Hepatocyte (in vitro differentiated cells): ENCODE results near the gene PPP1R17. TPM values are rescaled to one million over a fixed set of nuclear protein-coding genes. Genes with fewer than 3 reads are reported as not detected.

Source experiments
- DNase-seq: peaks from one replicate; pipeline ENCODE4 v3.0.0-alpha.2; 2016; ENCODE audit warnings: low spot score
- H2AFZ ChIP-seq: fragments of 200-600 bp; sonication (generic); 2 replicates; pipeline ENCODE4 v1.6.0; 2016; ENCODE audit warnings: antibody characterized with exemption, mild to moderate bottlenecking
- H3K27ac ChIP-seq: fragments of 200-600 bp; sonication (generic); 2 replicates; pipeline ENCODE4 v1.5.1; 2016; ENCODE audit warnings: mild to moderate bottlenecking
- H3K27me3 ChIP-seq: fragments of 200-600 bp; sonication (generic); 2 replicates; pipeline ENCODE4 v1.6.1; 2016
- H3K36me3 ChIP-seq: fragments of 200-600 bp; sonication (generic); replicated peaks from 2 replicates; pipeline ENCODE4 v1.5.1; 2016; ENCODE audit warnings: low read depth; ENCODE audit not compliant: insufficient read depth
- H3K4me1 ChIP-seq: fragments of 200-600 bp; sonication (generic); 2 replicates; pipeline ENCODE4 v1.5.1; 2016; ENCODE audit warnings: mild to moderate bottlenecking, moderate library complexity; ENCODE audit not compliant: insufficient read depth
- H3K4me2 ChIP-seq: fragments of 200-600 bp; sonication (generic); 2 replicates; pipeline ENCODE4 v1.6.0; 2016
- H3K4me3 ChIP-seq: fragments of 200-600 bp; sonication (generic); 2 replicates; pipeline ENCODE4 v1.5.1; 2016; ENCODE audit warnings: mild to moderate bottlenecking
- H3K79me2 ChIP-seq: fragments of 200-600 bp; sonication (generic); 2 replicates; pipeline ENCODE4 v1.6.0; 2017; ENCODE audit warnings: mild to moderate bottlenecking
- H3K9me2 ChIP-seq: fragments of 200-600 bp; sonication (generic); replicated peaks from 2 replicates; pipeline ENCODE4 v1.6.0; 2017; ENCODE audit warnings: mild to moderate bottlenecking; ENCODE audit not compliant: insufficient read depth
- H3K9me3 ChIP-seq: fragments of 200-600 bp; sonication (generic); 2 replicates; pipeline ENCODE4 v1.5.1; 2016; ENCODE audit warnings: low read depth, mild to moderate bottlenecking
- H4K20me1 ChIP-seq: fragments of 200-600 bp; sonication (generic); 2 replicates; pipeline ENCODE4 v1.6.0; 2016; ENCODE audit warnings: mild to moderate bottlenecking; ENCODE audit not compliant: insufficient read depth, poor library complexity, severe bottlenecking
- EZH2 ChIP-seq: fragments of 200-600 bp; sonication (generic); IDR thresholded peaks from 2 replicates; pipeline ENCODE4 v1.6.1; 2016; ENCODE audit warnings: antibody characterized with exemption, mild to moderate bottlenecking, borderline replicate concordance
- EZH2phosphoT487 ChIP-seq: fragments of 200-600 bp; sonication (generic); IDR thresholded peaks from one replicate; pipeline ENCODE4 v1.6.1; 2018; ENCODE audit warnings: antibody characterized with exemption, mild to moderate bottlenecking, low read depth, moderate library complexity; ENCODE audit not compliant: unreplicated experiment, severe bottlenecking
- WGBS: methylation state at CpG from one replicate; pipeline ENCODE4 v1.1.6; 2016; ENCODE audit warnings: low lambda C conversion rate; ENCODE audit errors: missing lambda C conversion rate; 5-methylcytosine and 5-hydroxymethylcytosine counted together
- polyA plus RNA-seq: library from polyadenylated mRNA; unstranded; fragments of >200 nt; fragmentation: Nextera tagmentation; extraction: Ambion mirVana; gene quantifications from 2 replicates; pipeline ENCODE4 v1.2.1, GENCODE V29; 2016
- total RNA-seq: library from RNA; depleted of rRNA; stranded (reverse); fragments of >200 nt; gene quantifications from 2 replicates; pipeline ENCODE4 v1.2.3, GENCODE V29; 2014
- TF ChIP-seq, protein P1 (sequence below): fragments of 200-600 bp; sonication (generic); IDR thresholded peaks from 2 replicates; pipeline ENCODE4 v1.5.1; 2016; ENCODE audit warnings: antibody characterized with exemption, mild to moderate bottlenecking; ENCODE audit not compliant: poor library complexity

PPP1R17 gene
- total and polyA plus RNA-seq, 2 experiments from 2014 or later: not detected

GRCh38 chr7:31692451-31692850, 5.4 kb downstream of the PPP1R17 start:
- TF ChIP-seq EZH2phosphoT487 (no peak), EZH2 (no peak)
- TF ChIP-seq, protein P1, sequence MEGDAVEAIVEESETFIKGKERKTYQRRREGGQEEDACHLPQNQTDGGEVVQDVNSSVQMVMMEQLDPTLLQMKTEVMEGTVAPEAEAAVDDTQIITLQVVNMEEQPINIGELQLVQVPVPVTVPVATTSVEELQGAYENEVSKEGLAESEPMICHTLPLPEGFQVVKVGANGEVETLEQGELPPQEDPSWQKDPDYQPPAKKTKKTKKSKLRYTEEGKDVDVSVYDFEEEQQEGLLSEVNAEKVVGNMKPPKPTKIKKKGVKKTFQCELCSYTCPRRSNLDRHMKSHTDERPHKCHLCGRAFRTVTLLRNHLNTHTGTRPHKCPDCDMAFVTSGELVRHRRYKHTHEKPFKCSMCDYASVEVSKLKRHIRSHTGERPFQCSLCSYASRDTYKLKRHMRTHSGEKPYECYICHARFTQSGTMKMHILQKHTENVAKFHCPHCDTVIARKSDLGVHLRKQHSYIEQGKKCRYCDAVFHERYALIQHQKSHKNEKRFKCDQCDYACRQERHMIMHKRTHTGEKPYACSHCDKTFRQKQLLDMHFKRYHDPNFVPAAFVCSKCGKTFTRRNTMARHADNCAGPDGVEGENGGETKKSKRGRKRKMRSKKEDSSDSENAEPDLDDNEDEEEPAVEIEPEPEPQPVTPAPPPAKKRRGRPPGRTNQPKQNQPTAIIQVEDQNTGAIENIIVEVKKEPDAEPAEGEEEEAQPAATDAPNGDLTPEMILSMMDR: no peak
- Histone ChIP-seq H3K9me3 (no peaks in the 10 kb centered on the region), H3K4me1 (no peaks in the 10 kb centered on the region), H3K36me3 (no peaks in the 10 kb centered on the region), H3K27ac (no peak overlapping the region), H2AFZ (no peak overlapping the region), H3K27me3 (peaks cover 11% of the 10 kb centered on the region), H4K20me1 (no peaks in the 10 kb centered on the region), H3K79me2 (no peaks in the 10 kb centered on the region), H3K4me2 (no peak overlapping the region), H3K4me3 (no peak overlapping the region), H3K9me2 (no peaks in the 10 kb centered on the region)
- WGBS: 67% methylated on average over 5 of the region's 5 CpGs
- DNase-seq: no peak

DNA sequence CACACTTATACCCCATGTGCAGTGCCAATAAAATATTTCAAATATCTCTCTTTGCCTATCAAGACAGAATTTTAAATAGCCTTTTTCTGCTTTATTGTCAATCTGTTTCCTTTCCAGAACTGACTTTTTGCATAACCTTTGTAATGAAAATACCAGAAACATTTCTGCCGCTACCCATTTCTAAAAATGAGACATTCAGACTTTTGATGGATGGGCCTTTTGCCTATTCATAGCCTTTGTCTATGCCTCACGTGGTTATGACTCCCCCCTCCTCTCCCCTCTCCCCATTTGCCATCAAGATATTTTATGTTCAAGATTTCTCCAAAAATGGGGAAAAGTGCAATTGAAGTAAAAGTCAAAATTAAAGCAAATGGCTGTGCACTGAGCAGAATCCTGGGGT, 5.9 kb downstream of the PPP1R17 start:
- H3K9me3 ChIP-seq: no peaks in the 10 kb centered on the region
- no peak overlapping the region for H3K4me2 ChIP-seq
- H3K4me3 ChIP-seq: no peak overlapping the region
- H3K4me1 ChIP-seq: no peaks in the 10 kb centered on the region
- TF ChIP-seq EZH2phosphoT487 (no peak), EZH2 (no peak)
- TF ChIP-seq, protein P1: no peak
- 50% methylated on average over 2 of the region's 2 CpGs for WGBS
- H3K27ac ChIP-seq: no peak overlapping the region
- no peaks in the 10 kb centered on the region for H3K36me3 ChIP-seq
- peaks cover 8% of the 10 kb centered on the region for H3K27me3 ChIP-seq
- no peaks in the 10 kb centered on the region for H3K79me2 ChIP-seq
- no peaks in the 10 kb centered on the region for H4K20me1 ChIP-seq
- no peaks in the 10 kb centered on the region for H3K9me2 ChIP-seq
- no peak overlapping the region for H2AFZ ChIP-seq
- DNase-seq: no peak

DNA sequence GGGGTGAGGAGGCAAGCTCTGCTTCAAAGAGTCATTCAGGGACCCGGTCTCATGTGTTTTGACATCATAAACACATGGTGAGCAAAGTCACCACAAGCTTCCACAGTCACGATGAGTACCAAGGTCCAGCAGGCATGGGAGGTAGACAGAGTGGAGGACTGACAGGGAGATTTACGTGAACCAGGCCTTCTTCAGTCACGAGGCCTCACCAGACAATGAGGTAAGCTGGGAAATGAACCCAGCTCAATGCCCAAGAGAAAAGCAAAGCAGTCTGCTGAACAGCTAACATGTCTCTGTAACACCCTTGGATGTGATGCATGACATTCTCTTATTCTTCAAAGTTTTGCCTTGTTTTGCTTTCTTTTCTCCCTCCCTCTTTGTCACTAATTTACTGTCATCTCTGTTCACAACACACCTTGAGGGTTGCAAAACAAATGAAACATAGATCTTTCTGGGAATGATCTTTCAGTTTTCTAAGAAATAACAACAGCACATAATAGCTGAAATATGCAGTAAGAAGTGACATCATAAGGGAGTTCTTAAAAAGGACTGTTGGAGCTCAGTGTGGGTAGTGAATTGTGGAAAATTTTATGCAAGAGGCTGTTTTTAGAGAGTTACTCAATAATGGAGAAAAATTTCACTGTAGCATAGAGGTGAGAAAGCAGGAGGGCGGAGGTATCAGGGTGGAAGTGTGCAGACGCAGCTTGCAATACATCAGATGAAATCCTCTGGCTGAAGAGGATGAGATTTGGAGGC, 9.0 kb downstream of the PPP1R17 start:
- no peaks in the 10 kb centered on the region for H3K9me2 ChIP-seq
- H3K4me1 ChIP-seq: no peaks in the 10 kb centered on the region
- WGBS: 77% methylated on average over 6 of the region's 6 CpGs
- DNase-seq: no peak
- H3K4me2 ChIP-seq: no peak overlapping the region
- H3K27me3 ChIP-seq: peaks cover 3% of the 10 kb centered on the region
- no peaks in the 10 kb centered on the region for H3K9me3 ChIP-seq
- H3K4me3 ChIP-seq: no peak overlapping the region
- H2AFZ ChIP-seq: no peak overlapping the region
- no peak for TF ChIP-seq EZH2phosphoT487
- no peak for TF ChIP-seq EZH2
- TF ChIP-seq, protein P1: no peak
- H3K79me2 ChIP-seq: no peaks in the 10 kb centered on the region
- H3K27ac ChIP-seq: no peak overlapping the region
- no peaks in the 10 kb centered on the region for H3K36me3 ChIP-seq
- H4K20me1 ChIP-seq: no peaks in the 10 kb centered on the region
